GM10847 (cell line): Measurements from ENCODE around the gene SCNN1G.

Experiments
- POLR2A ChIP-seq: IDR thresholded peaks from 2 replicates; pipeline ENCODE4 v1.6.1; 2011; ENCODE audit not compliant: insufficient read length; ENCODE audit errors: extremely low read depth

Gene SCNN1G

GRCh38 chr16:23148513-23149266 is 33.9 kb upstream of the SCNN1G start:
- TF ChIP-seq POLR2A: no peak

- no peak for TF ChIP-seq POLR2A
Measured at GRCh38 chr16:23149267-23149992, 33.1 kb upstream of the SCNN1G start, which contains the start of gene USP31. Gene USP31, minus strand, starts transcription at chr16:23149452. Its CDS starts 182 bp downstream, at chr16:23149270.

- no peak for TF ChIP-seq POLR2A
Measured at GRCh38 chr16:23149993-23150364, 32.6 kb upstream of the SCNN1G start.

GRCh38 chr16:23152386-23153178 is 30.0 kb upstream of the SCNN1G start:
- no peak for TF ChIP-seq POLR2A

- TF ChIP-seq POLR2A: no peak
Measured at GRCh38 chr16:23155445-23156049, 27.0 kb upstream of the SCNN1G start.

- no peak for TF ChIP-seq POLR2A
Measured at GRCh38 chr16:23156110-23156509, 26.4 kb upstream of the SCNN1G start.

- no peak for TF ChIP-seq POLR2A
Measured at GRCh38 chr16:23156946-23157460, 25.5 kb upstream of the SCNN1G start.

- TF ChIP-seq POLR2A: no peak
Measured at GRCh38 chr16:23158114-23158513, 24.4 kb upstream of the SCNN1G start.

- no peak for TF ChIP-seq POLR2A
Measured at GRCh38 chr16:23160082-23160481, 22.5 kb upstream of the SCNN1G start.

GRCh38 chr16:23160574-23160973 is 22.0 kb upstream of the SCNN1G start:
- no peak for TF ChIP-seq POLR2A

GRCh38 chr16:23163921-23164320 is 18.6 kb upstream of the SCNN1G start:
- no peak for TF ChIP-seq POLR2A

GRCh38 chr16:23164736-23165135 is 17.8 kb upstream of the SCNN1G start:
- TF ChIP-seq POLR2A: no peak

GRCh38 chr16:23172583-23172982 is 10.0 kb upstream of the SCNN1G start:
- TF ChIP-seq POLR2A: no peak

GRCh38 chr16:23172994-23173393 is 9.6 kb upstream of the SCNN1G start:
- no peak for TF ChIP-seq POLR2A

- no peak for TF ChIP-seq POLR2A
Measured at GRCh38 chr16:23174622-23175021, 7.9 kb upstream of the SCNN1G start.

GRCh38 chr16:23175651-23176050 is 6.9 kb upstream of the SCNN1G start:
- no peak for TF ChIP-seq POLR2A

- no peak for TF ChIP-seq POLR2A
Measured at GRCh38 chr16:23181506-23181905, 1.0 kb upstream of the SCNN1G start.
